HG02759 (cell line): ENCODE measurements around the gene IKBKG.
"Not testable (repeated sequence)": the region's sequence is repeated elsewhere in the genome, so short reads cannot be mapped to it uniquely, and the experiment has no call there.

Source experiments
- ATAC-seq: cut with Tn5 transposase; IDR thresholded peaks from one replicate; pipeline ENCODE4 v1.9.1; 2021; ENCODE audit warnings: mild to moderate bottlenecking, moderate library complexity; ENCODE audit not compliant: unreplicated experiment

Gene IKBKG

DNA sequence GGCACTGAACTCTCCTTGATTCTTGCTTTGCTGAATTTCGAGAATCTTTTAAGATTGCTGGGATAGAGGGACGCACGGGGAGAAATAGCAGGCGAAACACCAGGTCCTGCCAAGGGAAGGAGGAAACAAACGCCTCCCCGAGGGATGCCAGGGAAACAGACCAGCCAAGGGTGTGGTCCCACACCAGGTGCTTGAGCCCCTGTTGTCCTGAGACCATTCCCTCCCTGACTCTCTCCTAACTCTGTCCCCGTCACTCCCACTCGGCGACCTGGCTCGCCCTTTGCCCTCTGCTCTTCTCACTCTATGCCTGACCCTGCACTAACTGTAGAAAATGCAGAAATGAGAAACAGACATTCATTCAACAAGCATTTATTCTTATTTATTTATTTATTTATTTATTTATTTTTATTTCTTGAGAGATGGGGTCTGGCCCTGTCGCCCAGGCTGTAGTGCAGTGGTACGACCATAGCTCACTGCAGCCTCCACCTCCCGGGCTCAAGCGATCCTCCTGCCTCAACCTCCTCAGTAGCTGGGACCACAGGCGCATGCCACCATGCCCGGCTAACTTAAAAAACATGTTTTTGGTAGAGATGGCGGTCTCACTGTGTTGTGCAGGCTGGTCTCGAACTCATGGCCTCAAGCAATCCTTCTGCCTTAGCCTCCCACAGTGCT, 55.5 kb downstream of the IKBKG start:
- ATAC-seq, result no peak

DNA sequence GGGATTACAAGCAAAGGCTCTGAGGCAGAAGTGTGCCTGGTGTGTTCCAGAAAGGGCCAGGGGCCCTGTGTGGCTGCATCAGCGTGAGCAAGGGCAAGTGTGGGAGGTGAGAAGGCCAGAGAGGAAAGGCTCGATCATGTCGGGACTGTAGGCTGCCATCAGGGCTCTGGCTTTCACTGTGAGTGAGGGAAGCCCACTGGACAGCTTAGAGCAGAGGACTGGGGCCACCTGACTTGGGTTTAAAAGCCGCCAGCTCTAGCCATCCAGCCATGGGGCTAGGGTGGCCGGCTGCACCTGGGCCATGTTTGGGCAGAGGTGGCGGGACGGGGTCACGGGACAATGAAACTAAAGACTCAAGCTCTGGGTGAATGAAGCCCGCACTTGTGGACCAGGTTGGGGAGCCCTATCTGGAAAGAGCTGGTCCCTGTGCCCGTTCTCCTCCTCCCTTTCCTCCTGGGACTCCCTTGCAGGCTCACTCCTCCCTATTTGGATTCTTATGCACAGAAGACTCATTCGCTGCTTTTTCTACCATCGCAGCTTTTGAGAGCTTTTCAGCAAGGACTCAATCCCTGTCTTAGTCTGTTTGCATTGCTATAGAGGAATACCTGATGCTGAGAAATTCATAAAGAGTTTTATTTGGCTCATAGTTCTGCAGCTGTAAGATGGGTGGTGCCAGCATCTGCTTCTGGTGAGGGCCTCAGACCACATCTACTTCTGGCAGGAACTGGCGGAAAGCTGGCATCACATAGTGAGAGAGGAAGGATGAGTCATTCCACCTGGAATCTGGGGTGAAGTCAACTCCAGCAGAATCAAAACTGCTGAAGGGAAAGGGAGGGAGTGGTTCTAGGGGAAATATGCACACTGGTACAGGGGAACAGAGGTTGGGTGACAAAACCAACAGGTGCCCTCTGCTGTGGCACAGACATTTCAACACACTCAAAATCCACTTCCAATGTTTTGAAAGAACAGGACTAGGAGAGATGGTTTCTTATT, 56.3 kb downstream of the IKBKG start:
- no peak for ATAC-seq

DNA sequence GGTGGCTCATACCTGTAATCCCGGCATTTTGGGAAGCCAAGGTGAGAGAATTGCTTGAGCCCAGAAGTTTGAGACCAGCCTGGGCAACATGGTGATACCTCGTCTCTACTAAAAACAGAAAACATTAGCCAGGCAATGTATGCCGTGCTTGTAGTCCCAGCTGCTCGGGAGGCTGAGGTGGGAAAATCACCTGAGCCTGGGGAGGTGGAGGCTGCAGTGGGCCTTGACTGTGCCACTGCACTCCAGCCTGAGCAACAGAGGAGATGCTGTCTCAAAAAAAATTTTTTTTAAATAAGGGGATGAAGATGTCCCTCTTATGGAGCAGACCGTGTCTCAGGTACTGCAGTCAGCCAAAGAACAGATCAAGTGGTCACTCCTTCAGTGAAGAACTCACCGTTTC, 58.1 kb downstream of the IKBKG start:
- no peak for ATAC-seq

DNA sequence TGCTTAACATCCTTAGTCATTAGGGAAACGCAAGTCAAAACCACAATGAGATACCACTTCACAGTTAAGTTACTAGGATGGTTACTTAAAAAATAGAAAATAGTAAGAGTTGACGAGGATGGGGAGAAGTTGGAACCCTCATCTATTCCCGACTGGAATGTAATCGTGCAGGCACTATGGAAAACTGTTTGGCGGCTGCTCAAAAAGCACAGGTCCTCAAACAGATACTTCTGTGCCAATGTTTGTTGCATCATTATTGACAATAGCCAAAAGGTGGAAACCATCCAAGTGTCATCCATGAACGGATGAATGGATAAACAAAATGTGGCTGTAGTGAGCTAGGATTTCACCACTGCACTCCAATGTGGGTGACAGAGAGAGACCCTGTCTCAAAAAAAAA, 60.0 kb downstream of the IKBKG start:
- no peak for ATAC-seq

DNA sequence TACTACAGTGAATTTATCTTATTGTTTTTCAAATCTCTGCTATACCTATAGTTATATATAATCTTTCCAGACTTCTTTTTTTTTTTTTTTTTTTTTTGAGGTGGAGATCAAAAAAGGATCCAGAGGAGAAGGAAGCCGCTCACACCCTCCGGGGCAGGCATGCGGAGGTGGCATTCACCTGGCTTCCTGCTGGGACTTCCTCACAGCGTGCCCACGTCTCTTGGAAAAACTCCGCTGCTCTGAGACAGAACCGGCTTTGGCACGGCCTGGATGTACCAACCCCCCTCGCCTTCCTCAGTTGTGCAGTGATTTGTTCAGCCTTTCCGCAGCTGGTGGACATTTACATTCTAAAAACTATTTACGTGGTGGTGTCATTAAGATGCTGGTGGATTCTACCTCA, 60.6 kb downstream of the IKBKG start:
- ATAC-seq, result not testable (repeated sequence)

DNA sequence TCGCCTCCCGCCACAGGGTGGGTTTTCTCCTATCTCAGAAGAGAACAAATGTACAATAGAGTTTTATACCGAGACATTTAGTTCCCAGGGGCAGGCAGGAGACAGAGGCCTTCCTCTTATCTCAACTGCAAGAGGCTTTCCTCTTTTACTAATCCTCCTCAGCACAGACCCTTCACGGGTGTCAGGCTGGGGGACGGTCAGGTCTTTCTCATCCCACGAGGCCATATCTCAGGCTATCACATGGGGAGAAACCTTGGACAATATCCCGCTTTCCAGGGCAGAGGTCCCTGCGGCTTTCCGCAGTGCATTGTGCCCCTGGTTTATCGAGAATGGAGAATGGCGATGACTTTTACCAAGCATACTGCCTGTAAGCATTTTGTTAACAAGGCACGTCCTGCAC, 61.4 kb downstream of the IKBKG start:
- not testable (repeated sequence) for ATAC-seq

DNA sequence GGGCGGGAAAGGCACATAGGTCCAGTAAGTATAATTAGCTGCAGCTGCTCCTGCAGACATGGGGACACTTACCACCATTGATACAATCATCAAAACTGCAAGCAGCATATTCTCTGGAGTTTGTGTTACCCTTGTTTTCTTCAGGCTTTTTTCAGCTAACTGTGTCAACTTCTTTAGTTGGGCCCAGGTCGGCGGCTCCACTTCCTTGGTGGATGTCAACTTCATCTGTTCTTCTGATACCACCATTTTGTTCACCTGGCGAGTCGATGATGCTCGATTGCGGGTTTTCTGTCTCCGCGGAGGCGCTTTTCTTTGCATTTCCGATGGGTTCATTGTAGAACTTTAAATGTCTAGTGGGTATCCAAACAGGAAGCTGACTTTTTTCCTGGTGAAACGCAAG, 63.7 kb downstream of the IKBKG start:
- not testable (repeated sequence) for ATAC-seq

DNA sequence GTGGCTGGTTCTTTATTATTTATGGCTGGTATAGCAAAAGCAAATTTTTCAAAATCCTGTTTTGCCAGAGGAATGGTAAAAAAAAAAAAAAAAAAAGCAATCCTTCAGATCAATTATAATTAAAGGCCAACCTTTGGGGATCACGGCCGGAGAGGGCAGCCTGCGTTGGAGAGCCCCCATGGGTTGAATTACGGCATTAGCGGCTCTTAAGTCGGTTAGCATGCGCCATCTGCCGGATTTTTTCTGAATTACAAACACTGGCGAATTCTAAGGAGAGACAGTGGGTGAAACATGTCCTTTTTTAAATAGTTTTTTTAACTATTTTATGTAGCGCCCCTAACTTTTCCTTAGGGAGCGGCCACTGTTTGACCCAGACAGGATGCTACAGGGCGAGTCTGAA, 66.2 kb downstream of the IKBKG start:
- not testable (repeated sequence) for ATAC-seq
